ENCODE data around the gene CABP1. TPM values are rescaled to one million over a fixed set of nuclear protein-coding genes. Genes with fewer than 3 reads are reported as not detected.

Gene CABP1
- total RNA-seq, 1 experiment from 2014 or later: 3.5 TPM

Other genes with a start within 250 kb of the CABP1 start
- 1,079 and 1,221 TPM in 2 replicates for gene COX6A1, start 202.5 kb upstream of the CABP1 start, total RNA-seq (2014; rRNA removed; shearing (Covaris generic))
- 16.0 and 24.4 TPM in 2 replicates for gene TRIAP1, start 194.2 kb upstream of the CABP1 start, total RNA-seq (2014; rRNA removed; shearing (Covaris generic))
- 25.7 and 38.0 TPM in 2 replicates for gene GATC, start 194.2 kb upstream of the CABP1 start, total RNA-seq (2014; rRNA removed; shearing (Covaris generic))
- 302 and 319 TPM in 2 replicates for gene SRSF9, start 170.9 kb upstream of the CABP1 start, total RNA-seq (2014; rRNA removed; shearing (Covaris generic))
- gene DYNLL1, start 144.5 kb upstream of the CABP1 start, total RNA-seq (2014; rRNA removed; shearing (Covaris generic)): 268 and 293 TPM in 2 replicates
- gene COQ5, start 111.5 kb upstream of the CABP1 start, total RNA-seq (2014; rRNA removed; shearing (Covaris generic)): 12.9 and 14.2 TPM in 2 replicates
- gene RNF10, start 106.3 kb upstream of the CABP1 start, total RNA-seq (2014; rRNA removed; shearing (Covaris generic)): 62.8 and 88.0 TPM in 2 replicates
- gene POP5, start 59.2 kb upstream of the CABP1 start, total RNA-seq (2014; rRNA removed; shearing (Covaris generic)): 61.5 and 70.9 TPM in 2 replicates
- 226 and 266 TPM in 2 replicates for gene MLEC, start 46.5 kb downstream of the CABP1 start, total RNA-seq (2014; rRNA removed; shearing (Covaris generic))
- gene UNC119B, start 69.8 kb downstream of the CABP1 start, total RNA-seq (2014; rRNA removed; shearing (Covaris generic)): 16.7 and 19.1 TPM in 2 replicates
- gene ACADS, start 85.2 kb downstream of the CABP1 start, total RNA-seq (2014; rRNA removed; shearing (Covaris generic)): 11.9 and 28.4 TPM in 2 replicates

Measured in HT-29 (cell line).